ENCODE data around the gene FPGS.

DNA sequence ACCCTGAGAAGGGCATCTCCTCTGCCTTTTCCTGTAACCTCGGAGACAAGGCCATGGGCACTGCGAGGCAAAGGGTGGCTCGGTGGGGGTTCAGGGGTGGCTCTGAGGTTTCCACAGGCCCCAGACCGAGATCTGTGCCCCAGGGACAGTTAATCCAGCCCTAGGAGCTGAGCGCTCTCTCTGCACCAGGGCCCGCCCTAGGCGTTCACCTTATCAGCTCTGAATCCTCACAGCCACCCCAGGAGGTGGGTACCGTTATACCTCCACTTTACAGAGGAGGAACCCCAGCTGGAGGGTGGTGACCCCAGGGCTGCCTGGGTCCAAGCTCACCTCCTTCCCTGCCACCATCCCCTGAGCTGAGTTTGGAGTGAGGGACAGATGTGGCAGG is 54.0 kb downstream of the FPGS start:
- no peak for TF ChIP-seq CTCF (IDR thresholded peaks at IDR 0.05; ENCODE audit: low read depth, low read length, missing input control)
- TF ChIP-seq, protein P1, sequence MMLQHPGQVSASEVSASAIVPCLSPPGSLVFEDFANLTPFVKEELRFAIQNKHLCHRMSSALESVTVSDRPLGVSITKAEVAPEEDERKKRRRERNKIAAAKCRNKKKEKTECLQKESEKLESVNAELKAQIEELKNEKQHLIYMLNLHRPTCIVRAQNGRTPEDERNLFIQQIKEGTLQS (IDR thresholded peaks at IDR 0.05) = no peak
- no peak for TF ChIP-seq GABPA (IDR thresholded peaks at IDR 0.05 in 1 of 2, conservative IDR thresholded peaks at IDR 0.05 in 1 of 2)
- no peak for TF ChIP-seq HNF4A (conservative IDR thresholded peaks at IDR 0.05)
- TF ChIP-seq RAD21 (IDR thresholded peaks at IDR 0.05) = no peak
- TF ChIP-seq, protein P2, sequence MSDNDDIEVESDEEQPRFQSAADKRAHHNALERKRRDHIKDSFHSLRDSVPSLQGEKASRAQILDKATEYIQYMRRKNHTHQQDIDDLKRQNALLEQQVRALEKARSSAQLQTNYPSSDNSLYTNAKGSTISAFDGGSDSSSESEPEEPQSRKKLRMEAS (IDR thresholded peaks at IDR 0.05) = no peak
- no peak for TF ChIP-seq TAF1 (conservative IDR thresholded peaks at IDR 0.05)
- no peak for TF ChIP-seq REST (IDR thresholded peaks at IDR 0.05)
- TF ChIP-seq JUND (IDR thresholded peaks at IDR 0.05) = no peak

Data from liver (tissue), 3 donors.